Ishikawa (cell line): Measurements from ENCODE around the gene NME5.

Experiments
- CEBPB ChIP-seq: IDR thresholded peaks from 2 replicates; pipeline ENCODE4 v1.6.1; 2012
- CREB1 ChIP-seq: IDR thresholded peaks from 2 replicates; pipeline ENCODE4 v1.6.1; 2012; ENCODE audit warnings: low read depth
- EGR1 ChIP-seq: IDR thresholded peaks from 2 replicates; pipeline ENCODE4 v1.6.1; 2012
- EP300 ChIP-seq: IDR thresholded peaks from 2 replicates; pipeline ENCODE4 v1.6.1; 2012; ENCODE audit warnings: borderline replicate concordance
- FOXM1 ChIP-seq: IDR thresholded peaks from 2 replicates; pipeline ENCODE4 v1.6.1; 2012; ENCODE audit warnings: low read depth, borderline replicate concordance
- MAX ChIP-seq: IDR thresholded peaks from 2 replicates; pipeline ENCODE4 v1.6.1; 2012
- NFIC ChIP-seq: IDR thresholded peaks from 2 replicates; pipeline ENCODE4 v1.6.1; 2012
- RAD21 ChIP-seq: IDR thresholded peaks from 2 replicates; pipeline ENCODE4 v1.6.1; 2012; ENCODE audit warnings: low read depth
- TAF1 ChIP-seq: IDR thresholded peaks from 2 replicates; pipeline ENCODE4 v1.6.1; 2012; ENCODE audit warnings: low read depth, mild to moderate bottlenecking
- TCF12 ChIP-seq: IDR thresholded peaks from 2 replicates; pipeline ENCODE4 v1.6.1; 2012; ENCODE audit warnings: low read depth
- TEAD4 ChIP-seq: IDR thresholded peaks from 2 replicates; pipeline ENCODE4 v1.6.1; 2012
- USF1 ChIP-seq: IDR thresholded peaks from 2 replicates; pipeline ENCODE4 v1.6.1; 2012
- YY1 ChIP-seq: IDR thresholded peaks from 2 replicates; pipeline ENCODE4 v1.6.1; 2012; ENCODE audit warnings: low read depth
- ZBTB7A ChIP-seq: IDR thresholded peaks from 2 replicates; pipeline ENCODE4 v1.6.1; 2012; ENCODE audit warnings: low read depth
- TF ChIP-seq, protein P1 (sequence below): IDR thresholded peaks from 2 replicates; pipeline ENCODE4 v1.6.1; 2012; ENCODE audit warnings: low read depth, mild to moderate bottlenecking

Gene NME5

GRCh38 chr5:138105709-138106108, 33.5 kb downstream of the NME5 start:
- TF ChIP-seq EGR1, result no peak
- TF ChIP-seq RAD21, result no peak
- TF ChIP-seq ZBTB7A, result no peak
- TF ChIP-seq EP300, result no peak
- TF ChIP-seq CEBPB, result no peak
- TF ChIP-seq MAX, result no peak
- TF ChIP-seq, protein P1, sequence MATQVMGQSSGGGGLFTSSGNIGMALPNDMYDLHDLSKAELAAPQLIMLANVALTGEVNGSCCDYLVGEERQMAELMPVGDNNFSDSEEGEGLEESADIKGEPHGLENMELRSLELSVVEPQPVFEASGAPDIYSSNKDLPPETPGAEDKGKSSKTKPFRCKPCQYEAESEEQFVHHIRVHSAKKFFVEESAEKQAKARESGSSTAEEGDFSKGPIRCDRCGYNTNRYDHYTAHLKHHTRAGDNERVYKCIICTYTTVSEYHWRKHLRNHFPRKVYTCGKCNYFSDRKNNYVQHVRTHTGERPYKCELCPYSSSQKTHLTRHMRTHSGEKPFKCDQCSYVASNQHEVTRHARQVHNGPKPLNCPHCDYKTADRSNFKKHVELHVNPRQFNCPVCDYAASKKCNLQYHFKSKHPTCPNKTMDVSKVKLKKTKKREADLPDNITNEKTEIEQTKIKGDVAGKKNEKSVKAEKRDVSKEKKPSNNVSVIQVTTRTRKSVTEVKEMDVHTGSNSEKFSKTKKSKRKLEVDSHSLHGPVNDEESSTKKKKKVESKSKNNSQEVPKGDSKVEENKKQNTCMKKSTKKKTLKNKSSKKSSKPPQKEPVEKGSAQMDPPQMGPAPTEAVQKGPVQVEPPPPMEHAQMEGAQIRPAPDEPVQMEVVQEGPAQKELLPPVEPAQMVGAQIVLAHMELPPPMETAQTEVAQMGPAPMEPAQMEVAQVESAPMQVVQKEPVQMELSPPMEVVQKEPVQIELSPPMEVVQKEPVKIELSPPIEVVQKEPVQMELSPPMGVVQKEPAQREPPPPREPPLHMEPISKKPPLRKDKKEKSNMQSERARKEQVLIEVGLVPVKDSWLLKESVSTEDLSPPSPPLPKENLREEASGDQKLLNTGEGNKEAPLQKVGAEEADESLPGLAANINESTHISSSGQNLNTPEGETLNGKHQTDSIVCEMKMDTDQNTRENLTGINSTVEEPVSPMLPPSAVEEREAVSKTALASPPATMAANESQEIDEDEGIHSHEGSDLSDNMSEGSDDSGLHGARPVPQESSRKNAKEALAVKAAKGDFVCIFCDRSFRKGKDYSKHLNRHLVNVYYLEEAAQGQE, result no peak
- TF ChIP-seq FOXM1, result no peak
- no peak for TF ChIP-seq NFIC
- TF ChIP-seq TEAD4, result no peak
- TF ChIP-seq CREB1, result no peak
- no peak for TF ChIP-seq USF1
- no peak for TF ChIP-seq YY1
- TF ChIP-seq TAF1, result no peak
- no peak for TF ChIP-seq TCF12

GRCh38 chr5:138103319-138103637, 36.0 kb downstream of the NME5 start:
- TF ChIP-seq MAX (no peak), CREB1 (no peak), TEAD4 (no peak), EGR1 (no peak), YY1 (no peak), CEBPB (no peak), ZBTB7A (no peak), FOXM1 (no peak)

- TF ChIP-seq NFIC (no peak), MAX (no peak), TAF1 (no peak), CEBPB (no peak), USF1 (no peak), EP300 (no peak), CREB1 (no peak), TCF12 (no peak), RAD21 (no peak), TEAD4 (no peak), FOXM1 (no peak), YY1 (no peak), ZBTB7A (no peak), EGR1 (no peak)
- TF ChIP-seq, protein P1, result no peak
Observed at GRCh38 chr5:138102454-138103318, 36.5 kb downstream of the NME5 start.

GRCh38 chr5:138096997-138097828, 42.0 kb downstream of the NME5 start:
- TF ChIP-seq, protein P1, result no peak
- no peak for TF ChIP-seq RAD21
- TF ChIP-seq CREB1, result no peak
- TF ChIP-seq EGR1, result no peak
- TF ChIP-seq MAX, result no peak
- TF ChIP-seq TCF12, result no peak
- TF ChIP-seq FOXM1, result no peak
- no peak for TF ChIP-seq ZBTB7A
- no peak for TF ChIP-seq CEBPB
- no peak for TF ChIP-seq TAF1
- TF ChIP-seq USF1, result no peak
- TF ChIP-seq YY1, result no peak
- no peak for TF ChIP-seq NFIC
- TF ChIP-seq TEAD4, result no peak
- TF ChIP-seq EP300, result no peak
